GM23338 (cell line): ENCODE results near the gene TENT4B.

Source experiments
- EZH2 ChIP-seq: fragments of 200-600 bp; sonication (generic); IDR thresholded peaks from one replicate; pipeline ENCODE4 v1.8.0; 2017; ENCODE audit warnings: antibody characterized with exemption, mild to moderate bottlenecking, low read depth; ENCODE audit not compliant: unreplicated experiment
- EZH2phosphoT487 ChIP-seq: fragments of 200-600 bp; sonication (generic); IDR thresholded peaks from one replicate; pipeline ENCODE4 v1.8.1; 2018; ENCODE audit warnings: antibody characterized with exemption; ENCODE audit not compliant: unreplicated experiment
- JUNB ChIP-seq: IDR thresholded peaks from one replicate; pipeline ENCODE4 v1.6.1; 2016; ENCODE audit warnings: antibody characterized with exemption; ENCODE audit not compliant: unreplicated experiment
- NANOG ChIP-seq: IDR thresholded peaks from 2 replicates; pipeline ENCODE4 v1.6.1; 2016; ENCODE audit warnings: antibody characterized with exemption, borderline replicate concordance
- POLR2AphosphoS5 ChIP-seq: IDR thresholded peaks from 2 replicates; pipeline ENCODE4 v1.6.1; 2016; ENCODE audit warnings: antibody characterized with exemption, low read depth
- STAT1 ChIP-seq: IDR thresholded peaks from one replicate; pipeline ENCODE4 v1.6.1; 2016; ENCODE audit warnings: antibody characterized with exemption; ENCODE audit not compliant: unreplicated experiment
- ZNF331 ChIP-seq: fragments of 250-450 bp; sonication (Bioruptor Pico); IDR thresholded peaks from 2 replicates; pipeline ENCODE4 v1.5.0; 2020; ENCODE audit warnings: low read depth, mild to moderate bottlenecking, moderate library complexity
- TF ChIP-seq, protein P1 (sequence below): IDR thresholded peaks from one replicate; pipeline ENCODE4 v1.6.1; 2018; ENCODE audit warnings: antibody characterized with exemption; ENCODE audit not compliant: unreplicated experiment
- TF ChIP-seq, protein P2 (sequence below), 2 experiments: fragments of 200-600 bp in 1 of 2; sonication (generic) in 1 of 2; conservative IDR thresholded peaks; 2 replicates each; pipeline versions ENCODE4 v1.5.1 to v1.6.1; 2016 to 2017; ENCODE audit warnings: antibody characterized with exemption in 2 of 2, low read depth in 2 of 2, mild to moderate bottlenecking in 2 of 2, moderate library complexity in 1 of 2
- TF ChIP-seq, protein P3 (sequence below): fragments of 250-450 bp; sonication (Bioruptor Pico); IDR thresholded peaks from 2 replicates; pipeline ENCODE4 v1.5.0; 2020; ENCODE audit warnings: mild to moderate bottlenecking, moderate library complexity

DNA sequence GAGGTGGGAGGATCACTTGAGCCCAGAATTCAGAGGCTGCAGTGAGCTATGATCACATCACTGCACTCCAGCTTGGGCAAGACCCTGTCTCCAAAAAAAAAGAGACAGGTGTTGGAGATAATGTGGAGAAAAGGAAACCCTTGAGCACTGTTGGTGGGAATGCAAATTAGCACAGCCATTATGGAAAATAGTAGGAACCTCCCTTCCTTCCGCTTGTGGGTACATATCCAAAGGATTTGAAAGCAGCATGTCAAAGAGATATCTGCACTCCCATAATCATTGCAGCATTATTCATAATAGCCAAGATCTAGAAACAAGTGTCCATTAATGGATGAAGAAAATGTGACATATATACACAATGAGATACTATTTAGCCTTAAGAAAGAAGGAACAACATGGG, 103.5 kb downstream of the TENT4B start:
- TF ChIP-seq, protein P1, sequence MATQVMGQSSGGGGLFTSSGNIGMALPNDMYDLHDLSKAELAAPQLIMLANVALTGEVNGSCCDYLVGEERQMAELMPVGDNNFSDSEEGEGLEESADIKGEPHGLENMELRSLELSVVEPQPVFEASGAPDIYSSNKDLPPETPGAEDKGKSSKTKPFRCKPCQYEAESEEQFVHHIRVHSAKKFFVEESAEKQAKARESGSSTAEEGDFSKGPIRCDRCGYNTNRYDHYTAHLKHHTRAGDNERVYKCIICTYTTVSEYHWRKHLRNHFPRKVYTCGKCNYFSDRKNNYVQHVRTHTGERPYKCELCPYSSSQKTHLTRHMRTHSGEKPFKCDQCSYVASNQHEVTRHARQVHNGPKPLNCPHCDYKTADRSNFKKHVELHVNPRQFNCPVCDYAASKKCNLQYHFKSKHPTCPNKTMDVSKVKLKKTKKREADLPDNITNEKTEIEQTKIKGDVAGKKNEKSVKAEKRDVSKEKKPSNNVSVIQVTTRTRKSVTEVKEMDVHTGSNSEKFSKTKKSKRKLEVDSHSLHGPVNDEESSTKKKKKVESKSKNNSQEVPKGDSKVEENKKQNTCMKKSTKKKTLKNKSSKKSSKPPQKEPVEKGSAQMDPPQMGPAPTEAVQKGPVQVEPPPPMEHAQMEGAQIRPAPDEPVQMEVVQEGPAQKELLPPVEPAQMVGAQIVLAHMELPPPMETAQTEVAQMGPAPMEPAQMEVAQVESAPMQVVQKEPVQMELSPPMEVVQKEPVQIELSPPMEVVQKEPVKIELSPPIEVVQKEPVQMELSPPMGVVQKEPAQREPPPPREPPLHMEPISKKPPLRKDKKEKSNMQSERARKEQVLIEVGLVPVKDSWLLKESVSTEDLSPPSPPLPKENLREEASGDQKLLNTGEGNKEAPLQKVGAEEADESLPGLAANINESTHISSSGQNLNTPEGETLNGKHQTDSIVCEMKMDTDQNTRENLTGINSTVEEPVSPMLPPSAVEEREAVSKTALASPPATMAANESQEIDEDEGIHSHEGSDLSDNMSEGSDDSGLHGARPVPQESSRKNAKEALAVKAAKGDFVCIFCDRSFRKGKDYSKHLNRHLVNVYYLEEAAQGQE = no peak
- TF ChIP-seq EZH2 (no peak), POLR2AphosphoS5 (no peak), EZH2phosphoT487 (no peak), ZNF331 (CRISPR knock-in tag) (no peak), JUNB (no peak), STAT1 (no peak), NANOG (no peak)
- TF ChIP-seq, protein P2, sequence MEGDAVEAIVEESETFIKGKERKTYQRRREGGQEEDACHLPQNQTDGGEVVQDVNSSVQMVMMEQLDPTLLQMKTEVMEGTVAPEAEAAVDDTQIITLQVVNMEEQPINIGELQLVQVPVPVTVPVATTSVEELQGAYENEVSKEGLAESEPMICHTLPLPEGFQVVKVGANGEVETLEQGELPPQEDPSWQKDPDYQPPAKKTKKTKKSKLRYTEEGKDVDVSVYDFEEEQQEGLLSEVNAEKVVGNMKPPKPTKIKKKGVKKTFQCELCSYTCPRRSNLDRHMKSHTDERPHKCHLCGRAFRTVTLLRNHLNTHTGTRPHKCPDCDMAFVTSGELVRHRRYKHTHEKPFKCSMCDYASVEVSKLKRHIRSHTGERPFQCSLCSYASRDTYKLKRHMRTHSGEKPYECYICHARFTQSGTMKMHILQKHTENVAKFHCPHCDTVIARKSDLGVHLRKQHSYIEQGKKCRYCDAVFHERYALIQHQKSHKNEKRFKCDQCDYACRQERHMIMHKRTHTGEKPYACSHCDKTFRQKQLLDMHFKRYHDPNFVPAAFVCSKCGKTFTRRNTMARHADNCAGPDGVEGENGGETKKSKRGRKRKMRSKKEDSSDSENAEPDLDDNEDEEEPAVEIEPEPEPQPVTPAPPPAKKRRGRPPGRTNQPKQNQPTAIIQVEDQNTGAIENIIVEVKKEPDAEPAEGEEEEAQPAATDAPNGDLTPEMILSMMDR (conservative IDR thresholded peaks at IDR 0.05; ENCODE audit: low read depth in 2 of 2) = no peak
- TF ChIP-seq, protein P3, sequence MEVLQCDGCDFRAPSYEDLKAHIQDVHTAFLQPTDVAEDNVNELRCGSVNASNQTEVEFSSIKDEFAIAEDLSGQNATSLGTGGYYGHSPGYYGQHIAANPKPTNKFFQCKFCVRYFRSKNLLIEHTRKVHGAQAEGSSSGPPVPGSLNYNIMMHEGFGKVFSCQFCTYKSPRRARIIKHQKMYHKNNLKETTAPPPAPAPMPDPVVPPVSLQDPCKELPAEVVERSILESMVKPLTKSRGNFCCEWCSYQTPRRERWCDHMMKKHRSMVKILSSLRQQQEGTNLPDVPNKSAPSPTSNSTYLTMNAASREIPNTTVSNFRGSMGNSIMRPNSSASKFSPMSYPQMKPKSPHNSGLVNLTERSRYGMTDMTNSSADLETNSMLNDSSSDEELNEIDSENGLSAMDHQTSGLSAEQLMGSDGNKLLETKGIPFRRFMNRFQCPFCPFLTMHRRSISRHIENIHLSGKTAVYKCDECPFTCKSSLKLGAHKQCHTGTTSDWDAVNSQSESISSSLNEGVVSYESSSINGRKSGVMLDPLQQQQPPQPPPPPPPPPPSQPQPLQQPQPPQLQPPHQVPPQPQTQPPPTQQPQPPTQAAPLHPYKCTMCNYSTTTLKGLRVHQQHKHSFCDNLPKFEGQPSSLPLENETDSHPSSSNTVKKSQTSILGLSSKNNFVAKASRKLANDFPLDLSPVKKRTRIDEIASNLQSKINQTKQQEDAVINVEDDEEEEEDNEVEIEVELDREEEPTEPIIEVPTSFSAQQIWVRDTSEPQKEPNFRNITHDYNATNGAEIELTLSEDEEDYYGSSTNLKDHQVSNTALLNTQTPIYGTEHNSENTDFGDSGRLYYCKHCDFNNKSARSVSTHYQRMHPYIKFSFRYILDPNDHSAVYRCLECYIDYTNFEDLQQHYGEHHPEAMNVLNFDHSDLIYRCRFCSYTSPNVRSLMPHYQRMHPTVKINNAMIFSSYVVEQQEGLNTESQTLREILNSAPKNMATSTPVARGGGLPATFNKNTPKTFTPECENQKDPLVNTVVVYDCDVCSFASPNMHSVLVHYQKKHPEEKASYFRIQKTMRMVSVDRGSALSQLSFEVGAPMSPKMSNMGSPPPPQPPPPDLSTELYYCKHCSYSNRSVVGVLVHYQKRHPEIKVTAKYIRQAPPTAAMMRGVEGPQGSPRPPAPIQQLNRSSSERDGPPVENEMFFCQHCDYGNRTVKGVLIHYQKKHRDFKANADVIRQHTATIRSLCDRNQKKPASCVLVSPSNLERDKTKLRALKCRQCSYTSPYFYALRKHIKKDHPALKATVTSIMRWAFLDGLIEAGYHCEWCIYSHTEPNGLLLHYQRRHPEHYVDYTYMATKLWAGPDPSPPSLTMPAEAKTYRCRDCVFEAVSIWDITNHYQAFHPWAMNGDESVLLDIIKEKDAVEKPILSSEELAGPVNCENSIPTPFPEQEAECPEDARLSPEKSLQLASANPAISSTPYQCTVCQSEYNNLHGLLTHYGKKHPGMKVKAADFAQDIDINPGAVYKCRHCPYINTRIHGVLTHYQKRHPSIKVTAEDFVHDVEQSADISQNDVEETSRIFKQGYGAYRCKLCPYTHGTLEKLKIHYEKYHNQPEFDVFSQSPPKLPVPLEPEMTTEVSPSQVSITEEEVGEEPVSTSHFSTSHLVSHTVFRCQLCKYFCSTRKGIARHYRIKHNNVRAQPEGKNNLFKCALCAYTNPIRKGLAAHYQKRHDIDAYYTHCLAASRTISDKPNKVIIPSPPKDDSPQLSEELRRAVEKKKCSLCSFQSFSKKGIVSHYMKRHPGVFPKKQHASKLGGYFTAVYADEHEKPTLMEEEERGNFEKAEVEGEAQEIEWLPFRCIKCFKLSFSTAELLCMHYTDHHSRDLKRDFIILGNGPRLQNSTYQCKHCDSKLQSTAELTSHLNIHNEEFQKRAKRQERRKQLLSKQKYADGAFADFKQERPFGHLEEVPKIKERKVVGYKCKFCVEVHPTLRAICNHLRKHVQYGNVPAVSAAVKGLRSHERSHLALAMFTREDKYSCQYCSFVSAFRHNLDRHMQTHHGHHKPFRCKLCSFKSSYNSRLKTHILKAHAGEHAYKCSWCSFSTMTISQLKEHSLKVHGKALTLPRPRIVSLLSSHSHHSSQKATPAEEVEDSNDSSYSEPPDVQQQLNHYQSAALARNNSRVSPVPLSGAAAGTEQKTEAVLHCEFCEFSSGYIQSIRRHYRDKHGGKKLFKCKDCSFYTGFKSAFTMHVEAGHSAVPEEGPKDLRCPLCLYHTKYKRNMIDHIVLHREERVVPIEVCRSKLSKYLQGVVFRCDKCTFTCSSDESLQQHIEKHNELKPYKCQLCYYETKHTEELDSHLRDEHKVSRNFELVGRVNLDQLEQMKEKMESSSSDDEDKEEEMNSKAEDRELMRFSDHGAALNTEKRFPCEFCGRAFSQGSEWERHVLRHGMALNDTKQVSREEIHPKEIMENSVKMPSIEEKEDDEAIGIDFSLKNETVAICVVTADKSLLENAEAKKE = no peak
